IMR-90 (cell line): Measurements from ENCODE around the gene IQSEC3.

ENCODE experiments used
- CHD1 ChIP-seq: IDR thresholded peaks from 2 replicates; pipeline ENCODE4 v1.6.1; 2012; ENCODE audit warnings: low read depth, low read length, improper control_type of control experiment
- MXI1 ChIP-seq: IDR thresholded peaks from 2 replicates; pipeline ENCODE4 v1.6.1; 2012; ENCODE audit warnings: low read depth, mild to moderate bottlenecking, low read length, moderate library complexity, borderline replicate concordance
- POLR2A ChIP-seq: IDR thresholded peaks from 2 replicates; pipeline ENCODE4 v1.6.1; 2012; ENCODE audit warnings: mild to moderate bottlenecking, low read depth, low read length
- SMC3 ChIP-seq: fragments of 150-350 bp; IDR thresholded peaks from 2 replicates; pipeline ENCODE4 v1.6.1; 2016; ENCODE audit warnings: low read depth, mild to moderate bottlenecking, antibody characterized with exemption, low read length, moderate library complexity
- TF ChIP-seq, protein P1 (sequence below): conservative IDR thresholded peaks from 2 replicates; pipeline ENCODE4 v1.5.1; 2012; ENCODE audit warnings: mild to moderate bottlenecking, low read depth, low read length, improper control_type of control experiment
- TF ChIP-seq, protein P2 (sequence below): fragments of 150-350 bp; IDR thresholded peaks from 2 replicates; pipeline ENCODE4 v1.6.1; 2016; ENCODE audit warnings: low read depth, mild to moderate bottlenecking, low read length, moderate library complexity, borderline replicate concordance

DNA sequence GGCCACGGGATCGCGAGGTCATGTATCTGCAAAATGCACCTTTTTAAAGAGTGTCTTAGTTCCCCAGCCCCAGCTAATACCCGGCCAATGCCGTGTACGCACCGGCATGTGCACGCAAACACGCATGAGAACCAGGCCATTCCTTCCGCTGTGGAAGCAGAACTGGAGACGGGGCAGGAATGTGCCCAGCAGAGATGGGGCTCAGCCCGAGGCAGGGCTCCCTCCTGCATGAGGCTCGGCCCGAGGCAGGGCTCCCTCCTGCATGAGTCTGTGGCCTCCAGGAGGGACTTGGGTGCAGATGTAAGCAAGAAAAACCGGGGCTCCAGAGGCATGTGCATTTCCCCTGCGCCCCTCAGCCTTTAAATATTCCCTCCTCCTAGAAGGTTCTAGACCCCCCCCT is 109.2 kb downstream of the IQSEC3 start:
- no peak for TF ChIP-seq POLR2A
- no peak for TF ChIP-seq SMC3
- TF ChIP-seq, protein P1, sequence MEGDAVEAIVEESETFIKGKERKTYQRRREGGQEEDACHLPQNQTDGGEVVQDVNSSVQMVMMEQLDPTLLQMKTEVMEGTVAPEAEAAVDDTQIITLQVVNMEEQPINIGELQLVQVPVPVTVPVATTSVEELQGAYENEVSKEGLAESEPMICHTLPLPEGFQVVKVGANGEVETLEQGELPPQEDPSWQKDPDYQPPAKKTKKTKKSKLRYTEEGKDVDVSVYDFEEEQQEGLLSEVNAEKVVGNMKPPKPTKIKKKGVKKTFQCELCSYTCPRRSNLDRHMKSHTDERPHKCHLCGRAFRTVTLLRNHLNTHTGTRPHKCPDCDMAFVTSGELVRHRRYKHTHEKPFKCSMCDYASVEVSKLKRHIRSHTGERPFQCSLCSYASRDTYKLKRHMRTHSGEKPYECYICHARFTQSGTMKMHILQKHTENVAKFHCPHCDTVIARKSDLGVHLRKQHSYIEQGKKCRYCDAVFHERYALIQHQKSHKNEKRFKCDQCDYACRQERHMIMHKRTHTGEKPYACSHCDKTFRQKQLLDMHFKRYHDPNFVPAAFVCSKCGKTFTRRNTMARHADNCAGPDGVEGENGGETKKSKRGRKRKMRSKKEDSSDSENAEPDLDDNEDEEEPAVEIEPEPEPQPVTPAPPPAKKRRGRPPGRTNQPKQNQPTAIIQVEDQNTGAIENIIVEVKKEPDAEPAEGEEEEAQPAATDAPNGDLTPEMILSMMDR = no peak
- TF ChIP-seq CHD1 = no peak
- TF ChIP-seq, protein P2, sequence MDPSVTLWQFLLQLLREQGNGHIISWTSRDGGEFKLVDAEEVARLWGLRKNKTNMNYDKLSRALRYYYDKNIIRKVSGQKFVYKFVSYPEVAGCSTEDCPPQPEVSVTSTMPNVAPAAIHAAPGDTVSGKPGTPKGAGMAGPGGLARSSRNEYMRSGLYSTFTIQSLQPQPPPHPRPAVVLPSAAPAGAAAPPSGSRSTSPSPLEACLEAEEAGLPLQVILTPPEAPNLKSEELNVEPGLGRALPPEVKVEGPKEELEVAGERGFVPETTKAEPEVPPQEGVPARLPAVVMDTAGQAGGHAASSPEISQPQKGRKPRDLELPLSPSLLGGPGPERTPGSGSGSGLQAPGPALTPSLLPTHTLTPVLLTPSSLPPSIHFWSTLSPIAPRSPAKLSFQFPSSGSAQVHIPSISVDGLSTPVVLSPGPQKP = no peak
- TF ChIP-seq MXI1 = no peak
